Keratinocyte (primary cell): ENCODE measurements around the gene HOMER3. TPM values are rescaled to one million over a fixed set of nuclear protein-coding genes. Genes with fewer than 3 reads are reported as not detected.

Source experiments
- DNase-seq: peaks from one replicate; pipeline ENCODE4 v3.0.0-alpha.2; 2011; ENCODE audit warnings: low read depth, missing footprints, low spot score
- FAIRE-seq: peaks from 2 replicates; lab custom pipeline; 2011; peaks lifted over from hg19 to GRCh38; lab: Jason Lieb, UNC
- H2AFZ ChIP-seq: 2 replicates; pipeline ENCODE4 v1.6.0; 2012; ENCODE audit warnings: low read length, control low read depth, inconsistent platforms; ENCODE audit not compliant: control insufficient read depth
- H3K27ac ChIP-seq: 2 replicates; pipeline ENCODE4 v1.5.1; 2011; ENCODE audit warnings: low read length; ENCODE audit not compliant: control insufficient read depth, insufficient read depth
- H3K27me3 ChIP-seq: 3 replicates; pipeline ENCODE4 v1.6.0; 2011; ENCODE audit warnings: low read length; ENCODE audit not compliant: control insufficient read depth, insufficient read depth; ENCODE audit errors: extremely low read depth
- H3K36me3 ChIP-seq, 2 experiments: 2 replicates in 1 of 2; 3 replicates in 1 of 2; pipeline ENCODE4 v1.5.1; 2011; ENCODE audit warnings: low read length in 2 of 2, mild to moderate bottlenecking in 1 of 2; ENCODE audit not compliant: control insufficient read depth in 2 of 2, insufficient read depth in 2 of 2; ENCODE audit errors: extremely low read depth in 1 of 2
- H3K4me1 ChIP-seq: 3 replicates; pipeline ENCODE4 v1.5.1; 2011; ENCODE audit warnings: low read length; ENCODE audit not compliant: control insufficient read depth, insufficient read depth; ENCODE audit errors: extremely low read depth
- H3K4me2 ChIP-seq: 3 replicates; pipeline ENCODE4 v1.6.0; 2011; ENCODE audit warnings: low read depth, low read length; ENCODE audit not compliant: control insufficient read depth, insufficient read depth; ENCODE audit errors: extremely low read depth
- H3K4me3 ChIP-seq, 3 experiments: fragments of 200-600 bp in 1 of 3; sonication (generic) in 1 of 3; 2 replicates in 2 of 3; 3 replicates in 1 of 3; pipeline ENCODE4 v1.5.1; 2011 to 2016; ENCODE audit warnings: low read length in 3 of 3, mild to moderate bottlenecking in 3 of 3, control low read depth in 2 of 3, inconsistent platforms in 1 of 3, low read depth in 1 of 3, mixed read lengths in 1 of 3, mixed run types in 1 of 3, moderate library complexity in 1 of 3; ENCODE audit not compliant: control insufficient read depth in 2 of 3, insufficient read depth in 2 of 3; ENCODE audit errors: extremely low read depth in 1 of 3
- H3K79me2 ChIP-seq: 2 replicates; pipeline ENCODE4 v1.6.0; 2012; ENCODE audit warnings: low read length; ENCODE audit not compliant: control insufficient read depth, insufficient read depth
- H3K9ac ChIP-seq: 3 replicates; pipeline ENCODE4 v1.6.0; 2011; ENCODE audit warnings: low read length; ENCODE audit not compliant: control insufficient read depth, insufficient read depth; ENCODE audit errors: extremely low read depth
- H3K9me1 ChIP-seq: 3 replicates; pipeline ENCODE4 v1.6.0; 2011; ENCODE audit warnings: low read length; ENCODE audit not compliant: control insufficient read depth, insufficient read depth; ENCODE audit errors: extremely low read depth
- H3K9me3 ChIP-seq: 2 replicates; pipeline ENCODE4 v1.5.1; 2012; ENCODE audit warnings: low read depth, low read length; ENCODE audit not compliant: control insufficient read depth
- H4K20me1 ChIP-seq: 3 replicates; pipeline ENCODE4 v1.6.0; 2011; ENCODE audit warnings: low read length; ENCODE audit not compliant: control insufficient read depth, insufficient read depth; ENCODE audit errors: extremely low read depth
- CTCF ChIP-seq, 3 experiments: IDR thresholded peaks in 1 of 3; conservative IDR thresholded peaks in 1 of 3; optimal IDR thresholded peaks in 1 of 3; 2 replicates in 2 of 3; 3 replicates in 1 of 3; pipeline versions ENCODE3 to v1.5.1; 2011; ENCODE audit warnings: low read length in 3 of 3, mild to moderate bottlenecking in 3 of 3, moderate library complexity in 2 of 3, control low read depth in 1 of 3, inconsistent platforms in 1 of 3; ENCODE audit not compliant: insufficient read depth in 2 of 3; ENCODE audit errors: extremely low read depth in 1 of 3
- EZH2 ChIP-seq: IDR thresholded peaks from one replicate; pipeline ENCODE4 v1.6.1; 2012; ENCODE audit warnings: inconsistent platforms, mild to moderate bottlenecking, low read length, moderate library complexity
- dilution Hi-C: fragments of 300-500 bp; cut with MboI; formaldehyde crosslinking; loops from one replicate; pipeline ENCODE4 v1.7.0; 2020; ENCODE audit warnings: low sequenced_read_pairs; ENCODE audit not compliant: extremely low pct_ligation_motif_present
- polyA plus RNA-seq, 5 experiments: library from polyadenylated mRNA; depleted of rRNA in 3 of 5; stranded (reverse) in 3 of 5; stranded (forward) in 1 of 5; unstranded in 1 of 5; fragments of >200 nt; gene quantifications; 1 replicate in 1 of 5; 2 replicates in 3 of 5; 3 replicates in 1 of 5; pipeline versions ENCODE4 v1.2.1 to v1.2.3, GENCODE V29; 2011 to 2012; ENCODE audit warnings: missing spikeins in 2 of 5, low read depth in 1 of 5, low replicate concordance in 1 of 5

Gene HOMER3
- polyA plus RNA-seq, 1 donor (not counting 4 experiments of a cell fraction or from before 2014, with no cell fraction given): 119 TPM

- Histone ChIP-seq H3K4me1 (no peaks in the 10 kb centered on the region), H3K36me3 (peaks cover 0 to 16% of the 10 kb centered on the region in 2 experiments), H3K27ac (no peak overlapping the region), H3K9ac (no peak overlapping the region), H3K27me3 (peaks cover 20% of the 10 kb centered on the region), H3K4me3 (no peak overlapping the region), H2AFZ (no peak overlapping the region), H3K79me2 (no peaks in the 10 kb centered on the region), H3K4me2 (no peak overlapping the region), H3K9me1 (no peaks in the 10 kb centered on the region), H3K9me3 (no peaks in the 10 kb centered on the region), H4K20me1 (no peaks in the 10 kb centered on the region)
- DNase-seq (no peak), FAIRE-seq (no peak)
- dilution Hi-C loops: no loop called here
- TF ChIP-seq CTCF (optimal IDR thresholded peaks at IDR 0.05 in 1 of 3, IDR thresholded peaks at IDR 0.05 in 1 of 3, conservative IDR thresholded peaks at IDR 0.05 in 1 of 3; ENCODE audit: extremely low read depth in 1 of 3, insufficient read depth in 2 of 3, low read length in 3 of 3) (no peak), EZH2 (no peak)
Observed at GRCh38 chr19:18899624-18900560, 41.1 kb downstream of the HOMER3 start.

- dilution Hi-C loops: no loop called here
- no peak overlapping the region for H3K4me2 ChIP-seq
- peaks cover 0 to 13% of the 10 kb centered on the region in 2 experiments for H3K36me3 ChIP-seq
- H3K9me1 ChIP-seq: no peaks in the 10 kb centered on the region
- H3K9ac ChIP-seq: no peak overlapping the region
- peaks cover 27% of the 10 kb centered on the region for H3K27me3 ChIP-seq
- no peak overlapping the region for H3K4me3 ChIP-seq
- no peak overlapping the region for H2AFZ ChIP-seq
- no peaks in the 10 kb centered on the region for H4K20me1 ChIP-seq
- no peaks in the 10 kb centered on the region for H3K79me2 ChIP-seq
- FAIRE-seq: no peak
- H3K9me3 ChIP-seq: no peaks in the 10 kb centered on the region
- TF ChIP-seq EZH2: no peak
- no peak for TF ChIP-seq CTCF (optimal IDR thresholded peaks at IDR 0.05 in 1 of 3, IDR thresholded peaks at IDR 0.05 in 1 of 3, conservative IDR thresholded peaks at IDR 0.05 in 1 of 3; ENCODE audit: extremely low read depth in 1 of 3, insufficient read depth in 2 of 3, low read length in 3 of 3)
- H3K4me1 ChIP-seq: no peaks in the 10 kb centered on the region
- DNase-seq: no peak
- H3K27ac ChIP-seq: no peak overlapping the region
Observed at GRCh38 chr19:18898607-18899408, 42.2 kb downstream of the HOMER3 start.
